Activated gamma-delta T cell treated with anti-CD3 and anti-CD28 coated beads, Interleukin-2, amount 50 U/mL, for 16 hours (primary cell): Measurements from ENCODE around the gene ALPP.
"Not testable (repeated sequence)": the region's sequence is repeated elsewhere in the genome, so short reads cannot be mapped to it uniquely, and the experiment has no call there.

Experiments used
- DNase-seq: peaks from one replicate; pipeline ENCODE4 v3.0.0-alpha.2; 2020; ENCODE audit warnings: low read depth

The ALPP gene

GRCh38 chr2:232341061-232341738 is 37.4 kb upstream of the ALPP start:
- no peak for DNase-seq

DNA sequence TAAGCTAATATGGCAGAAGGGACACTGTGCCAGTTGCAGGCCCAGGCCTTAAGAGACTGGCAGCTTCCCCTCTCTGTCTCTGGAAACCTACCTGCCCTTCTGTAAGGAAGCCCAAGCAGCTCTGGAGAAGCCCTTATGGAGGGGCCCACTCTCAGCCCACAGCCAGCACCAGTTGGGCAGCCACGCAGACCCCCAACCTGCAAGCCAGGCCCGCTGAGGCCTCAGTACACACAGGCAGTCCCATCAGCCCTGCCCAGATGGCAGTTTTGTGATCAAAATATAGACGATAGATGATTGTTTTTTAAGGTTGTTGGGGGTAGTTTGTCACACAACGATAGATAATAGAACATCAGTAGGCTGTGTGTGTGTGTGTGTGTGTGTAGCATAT is 36.8 kb upstream of the ALPP start:
- no peak for DNase-seq

GRCh38 chr2:232342635-232343565 is 35.7 kb upstream of the ALPP start:
- no peak for DNase-seq

- DNase-seq: no peak
Observed at GRCh38 chr2:232343821-232344220, 34.7 kb upstream of the ALPP start.

GRCh38 chr2:232345251-232345650 is 33.3 kb upstream of the ALPP start:
- no peak for DNase-seq

GRCh38 chr2:232347369-232347768 is 31.2 kb upstream of the ALPP start:
- DNase-seq: no peak

- no peak for DNase-seq
Observed at GRCh38 chr2:232348936-232349335, 29.6 kb upstream of the ALPP start.

- no peak for DNase-seq
Observed at GRCh38 chr2:232349546-232349945, 29.0 kb upstream of the ALPP start.

DNA sequence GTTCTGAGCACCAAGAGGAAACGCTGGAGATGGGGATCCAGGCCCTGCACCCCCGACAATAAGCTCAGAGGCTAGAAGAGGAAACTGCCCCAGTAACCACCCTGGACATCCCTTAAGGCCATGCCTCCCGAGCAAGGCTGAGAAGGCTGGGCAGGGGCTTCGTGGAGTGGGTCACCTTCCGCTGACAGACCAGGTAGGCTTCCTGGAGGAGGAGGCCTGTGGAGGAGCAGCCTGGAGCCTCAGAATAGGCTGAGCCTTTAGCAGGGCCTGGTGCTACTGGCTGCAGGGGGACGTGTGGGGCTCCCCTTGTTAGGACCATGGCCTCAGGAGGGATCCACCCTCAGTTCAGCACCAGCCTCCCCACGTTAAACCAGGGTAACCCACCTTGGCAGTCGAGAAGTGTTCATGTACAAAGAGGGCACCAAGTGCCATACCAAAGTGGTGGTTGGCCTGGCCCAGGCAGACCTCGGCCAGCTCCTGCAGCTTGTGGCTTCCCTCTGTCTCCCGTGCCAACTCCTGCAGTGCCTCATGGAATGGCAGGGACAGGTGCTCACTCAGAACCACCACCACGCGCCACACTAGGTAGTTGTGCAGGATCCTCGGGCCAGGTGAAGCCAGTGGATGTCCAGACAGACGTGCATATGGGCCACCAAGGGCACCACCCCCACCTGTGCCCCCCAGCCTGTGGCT is 28.5 kb upstream of the ALPP start:
- DNase-seq: no peak

DNA sequence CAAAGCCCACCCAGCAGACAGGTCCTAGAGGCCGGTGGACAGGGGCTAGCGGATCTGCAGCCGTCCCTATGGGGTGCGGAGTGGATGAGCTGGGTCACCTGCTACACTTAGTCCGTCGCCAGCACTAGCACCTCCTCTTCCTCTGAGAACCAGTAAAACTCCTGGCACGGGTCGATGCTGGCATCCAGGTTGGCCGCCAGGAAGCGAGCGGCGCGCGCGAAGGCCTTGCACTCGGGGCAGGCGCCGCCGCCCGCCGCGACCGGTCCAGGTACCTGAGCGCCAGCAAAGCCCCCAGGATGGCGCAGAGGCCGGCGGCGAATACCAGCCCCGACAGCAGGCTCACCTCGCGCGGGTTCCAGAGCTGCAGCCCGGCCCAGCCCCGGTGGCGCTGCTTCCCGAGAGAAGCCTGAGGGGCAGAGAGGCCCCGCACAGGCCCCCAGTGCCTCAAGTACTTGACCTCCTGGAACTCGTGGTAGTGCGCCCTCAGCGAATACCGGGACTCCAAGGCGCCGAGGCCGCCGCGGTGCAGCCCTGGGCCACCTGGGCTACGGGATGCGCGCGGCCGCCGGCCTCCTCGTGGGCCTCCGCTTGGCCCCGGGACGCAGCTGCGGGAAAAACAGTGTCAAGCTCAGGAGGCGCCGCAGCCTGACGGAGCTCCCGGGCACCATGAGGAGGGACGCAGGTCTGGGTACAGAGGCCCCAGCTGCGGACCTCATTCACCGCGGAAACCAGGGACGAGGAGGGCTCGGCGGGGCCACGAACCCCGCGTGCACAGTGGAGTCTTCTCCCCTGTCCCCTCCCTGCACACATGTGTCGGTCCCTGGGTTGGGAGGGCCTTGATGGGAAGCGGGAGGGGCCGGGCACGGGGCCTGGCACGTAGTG is 27.5 kb upstream of the ALPP start:
- no peak for DNase-seq

GRCh38 chr2:232351686-232352510 is 26.7 kb upstream of the ALPP start:
- no peak for DNase-seq

DNA sequence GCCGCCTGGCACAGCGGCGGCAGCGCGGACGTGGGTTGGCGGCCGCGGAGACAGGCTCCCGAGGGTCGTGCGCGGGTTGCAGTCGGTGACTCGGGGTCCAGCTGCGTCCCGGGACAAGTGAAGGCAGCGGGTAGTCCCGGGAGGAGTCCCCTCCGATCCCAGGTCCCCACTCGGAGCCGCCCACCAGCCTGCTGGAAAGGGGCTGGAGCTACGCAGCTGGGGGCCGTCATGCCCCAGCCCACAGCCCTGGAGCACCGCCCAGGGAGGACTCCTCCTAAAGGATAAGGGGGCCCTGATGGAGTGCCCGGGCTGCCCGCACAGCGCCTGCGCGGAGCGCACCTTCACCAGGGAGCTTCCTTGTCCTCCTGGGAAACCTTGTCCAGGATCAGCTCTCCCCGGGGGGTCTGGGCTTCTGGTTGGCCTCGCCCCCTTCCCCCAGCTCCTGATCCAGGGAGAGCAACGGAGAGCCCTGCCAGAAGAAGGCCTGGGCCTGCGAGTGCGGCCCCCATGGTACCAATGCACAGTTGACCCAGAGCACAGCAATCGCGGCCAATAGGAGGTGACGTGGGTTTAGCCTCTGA is 25.9 kb upstream of the ALPP start:
- no peak for DNase-seq

DNA sequence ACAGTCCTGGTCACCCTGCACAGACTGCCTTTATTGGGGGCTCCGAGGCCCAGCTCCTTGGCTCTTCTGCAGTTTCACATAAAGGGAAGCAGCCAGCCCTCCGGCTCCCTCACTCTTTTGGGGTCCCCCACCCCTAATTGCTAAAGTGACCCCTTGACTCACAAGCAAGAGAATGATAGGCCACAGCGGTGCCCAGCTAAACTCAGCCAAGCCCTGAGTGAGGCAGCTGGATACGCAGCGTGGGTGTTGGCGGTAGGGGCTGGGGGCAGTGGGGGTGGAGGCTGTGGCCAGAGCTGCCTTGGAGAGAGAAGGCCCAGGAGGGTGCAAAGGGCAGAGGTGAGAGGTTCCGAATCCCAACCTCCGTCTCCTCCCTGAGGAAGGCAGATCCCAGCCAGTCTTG is 25.5 kb upstream of the ALPP start:
- DNase-seq: no peak

DNA sequence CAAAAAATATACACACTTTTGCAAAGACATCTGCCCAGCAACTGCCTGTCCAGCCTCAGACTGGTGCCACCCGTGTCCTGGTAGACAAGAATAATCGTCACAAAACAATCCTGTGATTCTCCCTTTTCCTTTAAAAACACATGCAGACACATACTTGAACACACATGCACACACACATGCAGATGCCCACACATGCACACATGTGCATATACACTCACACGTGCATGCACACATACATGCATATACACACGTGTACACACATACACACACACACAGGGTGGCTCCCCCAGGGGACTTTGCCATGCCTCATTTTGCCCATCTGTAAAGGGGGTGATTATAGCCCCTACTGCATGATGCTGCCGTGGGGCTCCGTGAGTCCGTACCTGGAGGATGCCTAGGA is 24.9 kb upstream of the ALPP start:
- DNase-seq: no peak

DNA sequence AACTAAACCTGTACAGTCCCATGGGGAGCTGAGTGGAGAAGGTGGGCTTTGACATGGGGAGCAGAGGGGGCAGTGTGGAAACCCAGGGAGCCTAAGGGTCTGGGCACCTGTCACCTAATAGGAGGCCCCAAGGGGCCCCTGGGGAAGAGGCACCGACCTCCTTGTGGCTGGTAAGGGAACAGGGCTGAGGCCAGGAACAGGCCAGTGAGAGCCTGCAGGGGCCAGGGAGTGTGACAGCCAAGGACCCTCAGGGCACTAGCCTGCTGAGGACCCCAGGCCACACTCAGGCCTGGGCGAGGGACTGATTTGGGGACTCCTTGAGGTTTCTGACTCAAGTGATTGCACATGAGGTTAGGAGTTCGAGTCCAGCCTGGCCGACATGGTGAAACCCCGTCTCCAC is 24.5 kb upstream of the ALPP start:
- DNase-seq: no peak

DNA sequence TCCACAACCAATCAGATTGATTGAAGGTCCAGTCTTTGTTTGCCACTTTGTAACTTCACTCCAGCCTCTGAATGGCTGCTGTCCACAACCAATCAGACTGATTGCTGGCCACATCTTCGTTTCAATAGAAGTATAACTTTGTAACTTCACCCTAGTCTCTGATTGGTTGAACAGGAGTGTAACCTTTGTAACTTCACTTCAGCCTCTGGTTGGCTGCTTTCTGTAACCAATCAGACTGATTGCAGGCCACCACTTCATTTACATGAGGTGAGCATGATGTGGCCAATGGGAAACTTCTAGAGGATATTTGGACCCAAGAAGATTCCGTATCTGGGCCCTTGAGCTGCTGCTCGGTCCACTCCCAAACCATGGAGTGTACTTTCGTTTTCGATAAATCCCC is 16.9 kb upstream of the ALPP start:
- no peak for DNase-seq

- DNase-seq: no peak
Observed at GRCh38 chr2:232362174-232362900, 16.2 kb upstream of the ALPP start.

DNA sequence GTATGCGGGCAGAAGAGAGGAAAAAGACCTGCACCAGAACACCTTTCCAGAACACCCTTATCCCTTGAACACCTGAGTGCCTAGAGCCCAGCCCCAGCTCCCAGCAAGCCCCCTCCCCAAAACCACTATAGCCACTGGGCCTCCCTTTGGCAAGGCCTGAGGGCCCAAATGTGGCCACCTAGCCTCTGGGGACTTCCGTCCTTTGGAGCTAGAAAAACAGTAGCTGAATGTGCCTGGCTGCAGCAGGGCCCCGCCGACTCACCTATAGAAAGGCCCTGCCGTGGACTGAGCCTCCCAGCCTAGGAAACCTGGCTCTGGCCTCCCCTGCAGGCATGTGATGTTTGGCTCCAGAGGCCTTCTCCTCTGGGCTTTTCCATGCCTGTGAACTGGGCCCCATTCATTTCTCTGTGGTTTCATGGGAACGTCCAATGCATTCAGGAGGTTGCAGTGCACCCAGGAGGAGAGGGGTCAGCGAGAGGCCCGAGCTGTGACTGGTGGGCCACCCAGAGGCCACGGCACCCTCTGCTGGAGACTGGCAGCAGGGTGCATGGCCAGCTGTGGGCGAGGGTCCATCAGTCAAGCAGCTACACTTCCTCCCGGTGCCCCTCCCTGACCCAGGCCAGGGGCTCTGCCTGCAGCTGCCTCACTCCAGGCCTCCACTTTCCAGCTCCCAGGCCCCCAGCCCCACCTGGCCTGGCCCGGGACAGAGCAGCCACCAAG is 15.3 kb upstream of the ALPP start:
- not testable (repeated sequence) for DNase-seq
